ENCODE measurements around the gene C10orf95.

C10orf95 gene

GRCh38 chr10:102416695-102417094, 34.6 kb downstream of the C10orf95 start:
- no peak for DNase-seq (ENCODE audit: low read depth)

GRCh38 chr10:102416283-102416682, 35.1 kb downstream of the C10orf95 start:
- no peak overlapping the region for H3K4me3 ChIP-seq (ENCODE audit: low read length)

More at GRCh38 chr10:102416695-102417094, 34.6 kb downstream of the C10orf95 start:
- H3K4me3 ChIP-seq (ENCODE audit: low read length), result no peak overlapping the region
- TF ChIP-seq CTCF (conservative IDR thresholded peaks at IDR 0.05; ENCODE audit: low read depth, low read length), result no peak

GRCh38 chr10:102414749-102415148, 36.6 kb downstream of the C10orf95 start:
- no peak overlapping the region for H3K4me3 ChIP-seq (ENCODE audit: low read length)
- TF ChIP-seq CTCF (conservative IDR thresholded peaks at IDR 0.05; ENCODE audit: low read depth, low read length), result no peak
- no peak for DNase-seq (ENCODE audit: low read depth)

More at GRCh38 chr10:102416283-102416682, 35.1 kb downstream of the C10orf95 start:
- DNase-seq (ENCODE audit: low read depth), result no peak
- no peak for TF ChIP-seq CTCF (conservative IDR thresholded peaks at IDR 0.05; ENCODE audit: low read depth, low read length)

- no peak for TF ChIP-seq CTCF (conservative IDR thresholded peaks at IDR 0.05; ENCODE audit: low read depth, low read length)
- DNase-seq (ENCODE audit: low read depth), result no peak
- H3K4me3 ChIP-seq (ENCODE audit: low read length), result no peak overlapping the region
These were observed 37.4 kb downstream of the C10orf95 start for GRCh38 chr10:102413806-102414561.

GRCh38 chr10:102413053-102413705, 38.2 kb downstream of the C10orf95 start:
- H3K4me3 ChIP-seq (ENCODE audit: low read length), result no peak overlapping the region
- no peak for DNase-seq (ENCODE audit: low read depth)

DNA sequence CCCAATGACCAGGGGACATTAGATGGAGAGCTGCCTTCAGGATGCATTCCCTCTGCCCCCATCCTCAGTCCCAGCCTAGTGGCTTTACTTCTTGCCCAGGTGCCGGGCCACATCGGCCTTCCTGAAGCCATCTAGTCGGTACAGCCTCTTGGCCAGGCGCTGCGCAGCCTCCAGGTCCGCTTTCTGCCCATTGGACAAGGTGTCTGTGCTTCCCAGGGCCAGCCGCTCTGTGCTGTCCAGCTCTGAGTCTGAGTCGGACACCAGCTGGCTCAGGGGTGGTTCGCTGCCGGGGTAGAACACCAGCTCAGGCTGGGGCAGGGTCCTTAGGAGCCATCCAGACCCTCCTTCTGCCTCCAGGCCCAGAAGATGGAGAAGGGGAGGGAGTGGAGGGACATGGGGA, 39.0 kb downstream of the C10orf95 start:
- no peak for TF ChIP-seq CTCF (conservative IDR thresholded peaks at IDR 0.05; ENCODE audit: low read depth, low read length)
- DNase-seq (ENCODE audit: low read depth), result no peak
- no peak overlapping the region for H3K4me3 ChIP-seq (ENCODE audit: low read length)

More at GRCh38 chr10:102413053-102413705, 38.2 kb downstream of the C10orf95 start:
- TF ChIP-seq CTCF (conservative IDR thresholded peaks at IDR 0.05; ENCODE audit: low read depth, low read length), result no peak
